Muscle of leg (tissue), 11 donors: Measurements from ENCODE around the gene MYO9A. TPM values are rescaled to one million over a fixed set of nuclear protein-coding genes. Genes with fewer than 3 reads are reported as not detected.

Source experiments
- DNase-seq: peaks from one replicate; pipeline ENCODE4 v3.0.0; 2013
- H3K27ac ChIP-seq: one replicate; pipeline ENCODE4 v1.5.1; 2013; ENCODE audit warnings: mild to moderate bottlenecking, low read length, control low read depth
- H3K27me3 ChIP-seq: one replicate; pipeline ENCODE4 v1.6.1; 2013; ENCODE audit warnings: low read length; ENCODE audit not compliant: control insufficient read depth, insufficient read depth
- H3K36me3 ChIP-seq: one replicate; pipeline ENCODE4 v1.6.1; 2013; ENCODE audit warnings: low read length; ENCODE audit not compliant: control insufficient read depth, insufficient read depth
- H3K4me1 ChIP-seq: one replicate; pipeline ENCODE4 v1.6.1; 2013; ENCODE audit warnings: low read length; ENCODE audit not compliant: control insufficient read depth, insufficient read depth
- H3K4me3 ChIP-seq: one replicate; pipeline ENCODE4 v1.5.1; 2013; ENCODE audit warnings: low read length, control low read depth
- H3K9me3 ChIP-seq: replicated peaks from 2 replicates; pipeline ENCODE4 v1.6.1; 2013; ENCODE audit warnings: low read depth, low read length; ENCODE audit not compliant: control insufficient read depth
- WGBS: methylation state at CpG from one replicate; pipeline ENCODE4 v1.1.5; 2013; ENCODE audit warnings: missing lambda C conversion rate; ENCODE audit not compliant: insufficient coverage; 5-methylcytosine and 5-hydroxymethylcytosine counted together
- polyA plus RNA-seq, 8 donors: library from polyadenylated mRNA; unstranded; fragments of 120-200 nt; gene quantifications; one replicate each; pipeline versions ENCODE4 v1.2.1 to v1.2.3, GENCODE V29; 2013; ENCODE audit warnings: inconsistent platforms in 1 of 8, low replicate concordance in 1 of 8; ENCODE audit not compliant: insufficient read length in 8 of 8, insufficient read depth in 1 of 8
- total RNA-seq: library from RNA; stranded (reverse); fragments of 120-200 nt; gene quantifications from one replicate; pipeline ENCODE4 v1.2.4, GENCODE V29; 2013

Gene MYO9A
- total and polyA plus RNA-seq, 9 donors = 18.6 to 63.8 (median 28.1) TPM

DNA sequence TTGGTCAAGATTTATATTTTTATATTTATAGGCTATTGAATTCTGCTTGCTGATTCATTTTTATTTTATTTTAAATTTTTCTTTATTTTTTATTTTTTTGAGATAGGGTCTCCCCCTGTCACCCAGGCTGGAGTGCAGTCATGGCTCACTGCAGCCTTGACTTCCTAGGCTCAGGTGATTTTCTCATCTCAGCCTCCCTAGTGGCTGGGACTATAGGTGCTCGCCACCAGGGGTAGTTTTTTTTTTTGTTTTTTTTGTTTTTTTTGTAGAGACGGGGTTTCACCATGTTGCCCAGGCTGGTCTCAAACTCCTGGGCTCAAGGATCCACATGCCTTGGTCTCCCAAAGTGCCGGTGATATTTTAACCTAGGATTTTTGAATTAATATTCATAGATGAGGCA is 276.4 kb downstream of the MYO9A start:
- Histone ChIP-seq H3K9me3 (no peaks in the 10 kb centered on the region), H3K27ac (no peak overlapping the region), H3K36me3 (peaks cover 14% of the 10 kb centered on the region), H3K27me3 (no peaks in the 10 kb centered on the region), H3K4me3 (no peak overlapping the region), H3K4me1 (no peaks in the 10 kb centered on the region)
- no CpG with 5 or more reads among the region's 3 CpGs for WGBS
- DNase-seq = no peak

DNA sequence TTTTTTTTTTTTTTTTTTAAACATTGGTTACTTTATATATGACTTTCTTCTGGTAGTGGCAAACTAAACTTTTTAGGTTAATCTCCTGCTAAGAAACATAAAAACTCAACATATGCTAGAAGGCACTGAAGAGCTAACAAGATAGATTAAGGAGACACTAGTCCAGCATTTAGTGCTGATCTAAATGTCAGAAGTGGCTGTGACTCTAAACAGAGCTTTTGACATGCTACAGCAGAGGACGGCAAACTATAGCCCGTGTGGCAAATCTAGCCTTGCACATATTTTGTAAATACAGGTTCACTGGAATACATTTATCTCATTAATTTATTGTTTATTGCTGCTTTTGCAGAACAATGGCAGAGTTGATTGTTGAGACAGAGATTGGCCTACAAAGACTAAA is 287.0 kb downstream of the MYO9A start:
- Histone ChIP-seq H3K9me3 (no peaks in the 10 kb centered on the region), H3K36me3 (peaks cover 33% of the 10 kb centered on the region), H3K27ac (no peak overlapping the region), H3K27me3 (no peaks in the 10 kb centered on the region), H3K4me3 (no peak overlapping the region), H3K4me1 (peaks cover 3% of the 10 kb centered on the region)
- DNase-seq = no peak
- no CpG with 5 or more reads among the region's 2 CpGs for WGBS

DNA sequence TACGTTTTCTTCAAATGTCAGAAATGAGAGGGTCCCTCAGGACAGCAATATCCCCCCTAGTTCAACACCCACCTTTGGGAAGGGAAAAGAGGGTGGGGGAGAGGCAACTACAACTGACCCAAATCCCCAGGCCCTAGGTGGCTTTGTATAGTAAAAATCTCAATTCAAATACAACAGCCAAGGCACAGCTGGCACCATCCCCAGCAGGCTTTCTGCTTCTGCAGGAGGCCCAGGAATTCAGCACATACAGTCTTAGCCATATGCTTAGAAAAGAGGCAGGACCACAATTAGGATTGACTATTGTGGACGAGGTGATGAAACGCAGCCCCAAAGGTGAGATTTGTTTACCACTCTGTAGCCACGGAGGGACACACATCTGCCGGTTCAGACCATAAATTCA is 291.8 kb downstream of the MYO9A start:
- no peak overlapping the region for H3K4me3 ChIP-seq
- H3K27me3 ChIP-seq = no peaks in the 10 kb centered on the region
- peaks cover 57% of the 10 kb centered on the region for H3K36me3 ChIP-seq
- WGBS = 63% methylated on average over 4 of the region's 5 CpGs
- no peak for DNase-seq
- peaks cover 11% of the 10 kb centered on the region for H3K9me3 ChIP-seq
- H3K4me1 ChIP-seq = peaks cover 5% of the 10 kb centered on the region
- no peak overlapping the region for H3K27ac ChIP-seq

DNA sequence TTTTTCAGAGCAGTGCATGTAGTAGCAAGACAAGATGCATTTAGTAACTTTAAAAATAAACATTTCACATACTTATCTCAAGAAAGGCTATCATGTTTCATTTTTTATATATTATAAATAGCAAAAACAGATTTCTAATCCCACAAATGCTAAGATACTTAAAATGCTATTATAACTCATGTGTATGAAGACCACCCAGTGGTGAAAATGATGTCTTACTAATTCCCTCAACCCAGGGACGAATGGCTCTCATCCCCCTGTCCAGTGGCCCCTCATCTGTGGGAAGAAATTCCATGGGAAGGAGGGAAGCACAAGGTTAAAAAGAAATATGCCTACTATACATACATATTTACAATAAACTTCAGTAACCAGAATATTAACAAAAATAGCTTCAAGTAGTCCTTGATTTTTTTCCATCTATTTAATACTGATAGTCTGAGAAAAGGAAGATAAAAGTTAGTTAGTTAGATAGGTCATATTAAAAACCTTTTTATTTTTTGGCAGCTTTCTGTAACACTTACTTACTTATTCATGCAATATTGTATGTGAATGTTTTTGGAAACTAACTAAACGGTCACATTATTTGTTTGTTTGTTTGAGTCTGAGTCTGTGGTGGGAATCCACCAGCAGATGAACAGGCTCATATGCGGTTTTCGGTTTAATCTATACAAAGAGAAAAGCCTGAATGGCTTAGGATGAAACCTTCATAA is 292.8 kb downstream of the MYO9A start:
- Histone ChIP-seq H3K27ac (no peak overlapping the region), H3K9me3 (peaks cover 11% of the 10 kb centered on the region), H3K4me3 (no peak overlapping the region), H3K27me3 (no peaks in the 10 kb centered on the region), H3K4me1 (peaks cover 5% of the 10 kb centered on the region), H3K36me3 (peaks cover 57% of the 10 kb centered on the region)
- DNase-seq = no peak
- WGBS = no CpG with 5 or more reads among the region's 4 CpGs

DNA sequence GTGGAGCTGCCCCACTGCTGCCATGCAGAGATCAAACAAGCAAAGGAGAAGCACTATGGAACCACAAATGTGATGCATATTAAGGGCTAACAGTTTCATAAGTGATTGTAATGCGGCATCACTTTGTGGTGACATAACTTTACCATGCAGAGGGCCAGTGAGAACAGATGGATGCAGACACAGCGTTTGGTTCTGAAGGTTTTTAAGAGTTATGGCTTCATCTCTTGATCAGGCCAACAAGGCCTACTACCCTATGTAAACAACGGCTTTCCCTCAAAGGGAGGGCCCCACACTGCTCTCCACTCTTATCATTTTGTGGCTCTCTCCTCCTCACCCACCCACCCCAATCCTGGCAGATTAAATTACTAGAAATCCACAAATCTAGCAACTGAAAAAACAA is 294.1 kb downstream of the MYO9A start:
- Histone ChIP-seq H3K27me3 (no peaks in the 10 kb centered on the region), H3K36me3 (peaks cover 50% of the 10 kb centered on the region), H3K9me3 (peaks cover 11% of the 10 kb centered on the region), H3K27ac (no peak overlapping the region), H3K4me3 (no peak overlapping the region), H3K4me1 (peaks cover 5% of the 10 kb centered on the region)
- WGBS = 39% methylated on average over 2 of the region's 3 CpGs
- DNase-seq = no peak

DNA sequence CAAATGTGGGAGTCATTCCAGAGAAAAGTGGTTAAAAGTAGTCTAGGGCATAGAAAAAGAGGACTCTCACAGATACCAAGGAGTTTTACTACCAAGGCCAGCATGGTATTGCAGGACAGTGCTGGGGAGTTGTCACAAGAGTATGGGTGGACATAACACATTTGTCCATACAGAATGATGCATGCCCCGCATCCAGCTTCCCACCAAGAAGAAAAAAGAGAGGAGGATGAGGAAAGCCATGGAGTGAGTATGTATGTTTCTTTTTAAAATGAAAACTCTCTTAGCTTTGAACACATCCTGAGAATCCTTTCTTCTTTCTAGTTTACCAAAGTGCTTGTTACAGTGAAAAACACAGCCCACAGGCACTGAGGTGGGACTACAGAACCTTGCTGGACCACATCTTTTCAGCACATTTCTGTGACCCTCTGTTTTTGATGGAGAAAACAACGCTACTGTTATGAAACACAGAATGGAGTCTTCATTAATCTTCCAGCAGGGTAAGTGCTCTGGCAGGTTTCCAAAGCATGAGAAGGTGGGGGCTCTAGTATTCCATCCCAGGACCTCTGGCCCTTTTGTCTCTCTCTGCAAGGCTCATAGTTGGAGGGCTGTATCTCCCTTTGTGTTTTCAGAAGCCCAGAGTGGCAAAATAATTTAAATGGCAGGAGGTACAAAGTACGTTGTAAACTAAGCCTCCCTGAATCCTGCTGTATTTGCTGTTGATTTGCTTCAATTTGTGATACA is 294.9 kb downstream of the MYO9A start:
- H3K27ac ChIP-seq = no peak overlapping the region
- no peak overlapping the region for H3K4me3 ChIP-seq
- peaks cover 11% of the 10 kb centered on the region for H3K9me3 ChIP-seq
- WGBS = no CpG with 5 or more reads among the region's 3 CpGs
- no peaks in the 10 kb centered on the region for H3K27me3 ChIP-seq
- H3K36me3 ChIP-seq = peaks cover 51% of the 10 kb centered on the region
- no peak for DNase-seq
- peaks cover 5% of the 10 kb centered on the region for H3K4me1 ChIP-seq

DNA sequence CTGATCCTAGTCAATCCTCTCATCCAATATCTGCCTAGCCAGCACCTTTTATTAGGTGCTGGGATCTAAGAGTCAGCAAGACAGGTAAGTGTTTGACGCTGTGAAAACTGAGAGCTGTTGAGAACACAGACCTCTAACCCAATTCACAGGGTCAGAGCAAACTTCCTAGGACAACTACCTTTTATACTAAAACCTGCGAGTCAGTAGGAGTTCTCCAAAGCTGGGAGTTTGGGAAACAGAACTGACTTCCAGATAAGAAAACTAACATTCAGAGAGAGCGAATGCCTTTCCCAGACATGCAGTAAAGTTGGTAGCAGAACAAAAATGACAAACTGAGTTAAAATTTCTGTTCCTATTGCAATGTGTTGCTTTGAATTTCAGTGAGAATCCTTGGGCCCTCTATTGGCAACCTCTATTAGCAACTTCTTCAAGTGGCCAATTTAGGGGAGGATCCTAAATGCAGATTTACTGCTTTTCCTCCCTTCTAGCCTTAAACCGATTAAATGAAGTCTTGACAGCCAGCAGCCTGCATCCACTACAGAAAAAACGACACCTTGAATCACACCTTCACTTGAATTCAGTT is 296.3 kb downstream of the MYO9A start:
- no peak for DNase-seq
- H3K9me3 ChIP-seq = peaks cover 11% of the 10 kb centered on the region
- peaks cover 40% of the 10 kb centered on the region for H3K36me3 ChIP-seq
- H3K27me3 ChIP-seq = no peaks in the 10 kb centered on the region
- WGBS = 70% methylated on average over 1 of the region's 5 CpGs
- H3K27ac ChIP-seq = no peak overlapping the region
- H3K4me3 ChIP-seq = no peak overlapping the region
- peaks cover 5% of the 10 kb centered on the region for H3K4me1 ChIP-seq

DNA sequence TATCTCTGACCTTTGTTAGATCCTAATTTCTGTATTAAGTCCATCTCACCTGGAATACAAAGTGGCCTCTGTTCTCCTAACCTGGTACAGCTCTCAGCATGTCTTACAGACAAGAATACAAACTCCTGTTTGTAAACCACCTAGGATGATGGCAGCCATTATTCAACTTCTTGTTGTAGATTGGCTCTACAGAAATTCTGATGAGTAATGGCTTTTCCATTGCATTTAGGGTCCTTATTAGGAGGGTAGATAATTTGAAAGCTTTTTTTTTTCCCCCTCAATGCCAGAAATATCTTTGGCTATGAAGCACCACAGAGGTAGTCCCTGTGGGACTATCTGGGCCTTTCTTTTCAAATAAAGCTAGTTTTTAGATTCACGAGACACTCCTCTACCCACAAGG is 297.8 kb downstream of the MYO9A start:
- Histone ChIP-seq H3K9me3 (peaks cover 11% of the 10 kb centered on the region), H3K27ac (no peak overlapping the region), H3K27me3 (no peaks in the 10 kb centered on the region), H3K4me3 (no peak overlapping the region), H3K36me3 (peaks cover 33% of the 10 kb centered on the region), H3K4me1 (peaks cover 6% of the 10 kb centered on the region)
- no peak for DNase-seq
- WGBS = no CpG with 5 or more reads among the region's 1 CpG

DNA sequence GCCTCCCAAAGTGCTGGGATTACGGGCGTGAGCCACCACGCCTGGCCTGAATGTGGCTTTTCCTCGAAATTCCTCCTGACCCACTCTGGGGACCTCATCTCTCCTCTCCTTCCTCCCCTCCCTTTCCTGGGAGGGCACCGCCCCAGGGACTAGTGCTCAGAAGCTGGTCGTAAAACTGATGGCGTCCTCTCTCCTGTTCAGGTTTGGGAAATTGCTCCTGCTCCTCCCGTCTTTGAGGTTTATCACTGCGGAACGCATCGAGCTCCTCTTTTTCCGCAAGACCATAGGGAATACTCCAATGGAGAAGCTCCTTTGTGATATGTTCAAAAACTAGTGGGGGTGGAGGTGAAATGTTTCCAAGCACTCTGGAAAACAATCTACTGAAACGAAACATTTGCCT is 300.6 kb downstream of the MYO9A start:
- DNase-seq = no peak
- no peaks in the 10 kb centered on the region for H3K27me3 ChIP-seq
- peaks cover 30% of the 10 kb centered on the region for H3K4me1 ChIP-seq
- H3K9me3 ChIP-seq = peaks cover 5% of the 10 kb centered on the region
- WGBS = 94% methylated on average over 11 of the region's 13 CpGs
- H3K4me3 ChIP-seq = no peak overlapping the region
- peaks cover 19% of the 10 kb centered on the region for H3K36me3 ChIP-seq
- no peak overlapping the region for H3K27ac ChIP-seq

DNA sequence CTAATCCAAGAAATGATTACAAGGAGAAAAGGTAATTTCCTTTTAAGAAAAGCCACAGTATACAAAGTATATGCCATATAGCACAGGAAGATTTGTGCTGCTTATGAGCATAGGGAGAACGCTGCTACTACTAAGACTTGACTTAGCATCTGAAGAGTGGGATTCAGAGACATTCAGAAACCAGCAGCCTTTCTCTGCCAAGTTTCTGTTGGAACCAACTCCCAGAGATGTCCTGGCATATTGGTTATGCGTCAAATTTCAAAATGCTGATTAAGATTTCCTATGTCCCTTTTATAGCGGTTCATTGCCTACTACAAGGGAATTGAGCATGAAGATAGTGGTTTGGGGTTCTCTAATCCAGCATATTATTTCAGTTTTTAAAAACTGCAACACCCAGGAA is 302.6 kb downstream of the MYO9A start:
- 67% methylated on average over 1 of the region's 3 CpGs for WGBS
- Histone ChIP-seq H3K36me3 (peaks cover 9% of the 10 kb centered on the region), H3K4me3 (no peak overlapping the region)

More for the DNA sequence above, 302.6 kb downstream of the MYO9A start:
- no peak for DNase-seq
- no peaks in the 10 kb centered on the region for H3K27me3 ChIP-seq
- no peaks in the 10 kb centered on the region for H3K9me3 ChIP-seq
- peaks cover 46% of the 10 kb centered on the region for H3K4me1 ChIP-seq
- no peak overlapping the region for H3K27ac ChIP-seq
